GM12878 (cell line): ENCODE results near the gene SSBP3. TPM values are rescaled to one million over a fixed set of nuclear protein-coding genes. Genes with fewer than 3 reads are reported as not detected.

Source experiments
- BMI1 ChIP-seq: fragments of 450-650 bp; IDR thresholded peaks from 2 replicates; pipeline ENCODE4 v1.6.1; 2016; ENCODE audit warnings: mild to moderate bottlenecking, moderate library complexity, borderline replicate concordance
- CBX5 ChIP-seq: sonication (generic); IDR thresholded peaks from 2 replicates; pipeline ENCODE4 v1.6.1; 2016; ENCODE audit warnings: low read depth, moderate library complexity, mild to moderate bottlenecking, inconsistent platforms
- CREB1 ChIP-seq: IDR thresholded peaks from 2 replicates; pipeline ENCODE4 v1.6.1; 2012; ENCODE audit warnings: low read depth, mild to moderate bottlenecking, inconsistent platforms
- ETV6 ChIP-seq, 2 experiments: fragments of 450-650 bp in 1 of 2; IDR thresholded peaks in 1 of 2; conservative IDR thresholded peaks in 1 of 2; 2 replicates each; pipeline ENCODE4 v1.6.1; 2014; ENCODE audit warnings: antibody characterized with exemption in 1 of 2, borderline replicate concordance in 1 of 2, low read depth in 1 of 2, mild to moderate bottlenecking in 1 of 2, moderate library complexity in 1 of 2
- HCFC1 ChIP-seq: fragments of 150-350 bp; IDR thresholded peaks from 2 replicates; pipeline ENCODE4 v1.6.1; 2014; ENCODE audit warnings: low read length
- HDAC6 ChIP-seq: fragments of 200-600 bp; sonication (generic); IDR thresholded peaks from one replicate; pipeline ENCODE4 v1.8.0; 2017; ENCODE audit warnings: antibody characterized with exemption; ENCODE audit not compliant: unreplicated experiment
- IKZF2 ChIP-seq, 2 experiments: fragments of 450-650 bp; IDR thresholded peaks; 2 replicates each; pipeline ENCODE4 v1.6.1; 2017; ENCODE audit warnings: mild to moderate bottlenecking in 2 of 2, moderate library complexity in 2 of 2
- NFYA ChIP-seq: IDR thresholded peaks from 2 replicates; pipeline ENCODE4 v1.6.1; 2011; ENCODE audit warnings: low read depth, mild to moderate bottlenecking, low read length, improper control_type of control experiment, borderline replicate concordance
- NR2C2 ChIP-seq: IDR thresholded peaks from 2 replicates; pipeline ENCODE4 v1.6.1; 2011; ENCODE audit warnings: borderline replicate concordance, low read depth; ENCODE audit not compliant: control insufficient read depth, insufficient read length
- POLR2A ChIP-seq: IDR thresholded peaks from 2 replicates; pipeline ENCODE4 v1.6.1; 2011; ENCODE audit warnings: low read depth, mild to moderate bottlenecking, low read length
- RUNX3 ChIP-seq: IDR thresholded peaks from 2 replicates; pipeline ENCODE4 v1.6.1; 2012; ENCODE audit warnings: low read length, inconsistent platforms
- SP1 ChIP-seq: IDR thresholded peaks from one replicate; pipeline ENCODE4 v1.6.1; 2011; ENCODE audit warnings: low read depth, low read length
- SREBF1 ChIP-seq: IDR thresholded peaks from 2 replicates; pipeline ENCODE4 v1.6.1; 2012; ENCODE audit warnings: mild to moderate bottlenecking, low read length
- SUZ12 ChIP-seq: fragments of 200-600 bp; sonication (generic); IDR thresholded peaks from one replicate; pipeline ENCODE4 v1.6.1; 2018; ENCODE audit warnings: antibody characterized with exemption, mild to moderate bottlenecking; ENCODE audit not compliant: unreplicated experiment
- polyA plus RNA-seq, 11 experiments: library from polyadenylated mRNA; depleted of rRNA in 4 of 11; unstranded in 6 of 11; stranded (reverse) in 5 of 11; fragments of >200 nt; fragmentation: Nextera tagmentation in 4 of 11; fragmentation: Illumina TruSeq in 1 of 11; extraction: Ambion mirVana in 4 of 11; extraction: Trizol in 1 of 11; gene quantifications; 1 replicate in 1 of 11; 2 replicates in 10 of 11; pipeline versions ENCODE4 v1.2.1 to v1.2.3, GENCODE V29; 2011 to 2016; ENCODE audit warnings: inconsistent platforms in 2 of 11, missing spikeins in 2 of 11, low read depth in 1 of 11
- total RNA-seq, 4 experiments: library from RNA; depleted of rRNA in 3 of 4; stranded (reverse); fragments of >200 nt in 3 of 4; fragmentation: Illumina TruSeq in 1 of 4; extraction: Trizol in 1 of 4; gene quantifications; 2 replicates each; pipeline versions ENCODE4 v1.2.1 to v1.2.3, GENCODE V29; 2013 to 2021
- TF ChIP-seq, protein P1 (sequence below): fragments of 450-650 bp; formaldehyde crosslinking; IDR thresholded peaks from 2 replicates; pipeline ENCODE4 v1.4.0; 2022; ENCODE audit warnings: mild to moderate bottlenecking, moderate library complexity
- TF ChIP-seq, protein P2 (sequence below): fragments of 450-650 bp; IDR thresholded peaks from 2 replicates; pipeline ENCODE4 v1.6.1; 2017; ENCODE audit warnings: mild to moderate bottlenecking, low read depth, inconsistent platforms; ENCODE audit not compliant: poor library complexity, severe bottlenecking
- TF ChIP-seq, protein P3 (sequence below): IDR thresholded peaks from 2 replicates; pipeline ENCODE4 v1.6.1; 2012; ENCODE audit warnings: mild to moderate bottlenecking, low read depth, low read length
- TF ChIP-seq, protein P4 (sequence below): fragments of 450-650 bp; IDR thresholded peaks from 2 replicates; pipeline ENCODE4 v1.6.1; 2017; ENCODE audit warnings: borderline replicate concordance
- TF ChIP-seq, protein P5 (sequence below): IDR thresholded peaks from 2 replicates; pipeline ENCODE4 v1.6.1; 2012; ENCODE audit warnings: low read length, inconsistent platforms

SSBP3 gene
- total and polyA plus RNA-seq, 10 of the 15 experiments (the other 5 are each of a cell fraction or from before 2014, with no cell fraction given) = 4.1 to 51.7 (median 17.1) TPM

DNA sequence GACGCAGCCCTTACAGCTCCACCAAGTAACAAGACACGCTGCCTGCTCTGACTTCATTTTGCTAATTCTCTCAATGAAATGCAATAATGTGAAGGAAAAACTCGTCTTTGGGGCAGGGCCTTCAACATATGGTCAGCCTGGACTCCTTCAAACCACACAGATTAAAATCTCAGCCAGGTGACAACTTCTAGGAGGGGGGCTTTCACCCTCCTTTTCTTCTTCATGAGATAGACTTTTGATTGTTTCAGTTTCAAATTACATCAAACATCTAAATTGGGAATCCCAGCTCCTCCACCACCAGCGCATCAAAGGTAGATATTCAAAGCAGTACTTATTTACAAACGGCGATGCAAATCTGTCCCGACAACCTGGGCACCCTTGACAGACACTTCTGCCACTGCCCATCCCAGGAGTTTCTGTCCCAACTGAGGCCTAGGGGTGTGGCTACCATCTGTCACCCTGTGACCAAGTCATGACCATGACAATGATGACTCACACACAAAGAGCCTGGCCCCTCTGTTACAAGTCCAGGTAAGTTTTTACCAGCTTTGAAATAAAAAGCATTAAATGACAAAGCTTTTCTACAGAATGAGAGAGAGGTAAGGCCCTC lies 29.7 kb downstream of the SSBP3 start (continued):
- TF ChIP-seq NR2C2 = no peak
- TF ChIP-seq CREB1 = peak; percentile 65; the same call in 1 of the 2 replicates
- TF ChIP-seq RUNX3 = peak; percentile 85
- no peak for TF ChIP-seq POLR2A
- TF ChIP-seq, protein P1, sequence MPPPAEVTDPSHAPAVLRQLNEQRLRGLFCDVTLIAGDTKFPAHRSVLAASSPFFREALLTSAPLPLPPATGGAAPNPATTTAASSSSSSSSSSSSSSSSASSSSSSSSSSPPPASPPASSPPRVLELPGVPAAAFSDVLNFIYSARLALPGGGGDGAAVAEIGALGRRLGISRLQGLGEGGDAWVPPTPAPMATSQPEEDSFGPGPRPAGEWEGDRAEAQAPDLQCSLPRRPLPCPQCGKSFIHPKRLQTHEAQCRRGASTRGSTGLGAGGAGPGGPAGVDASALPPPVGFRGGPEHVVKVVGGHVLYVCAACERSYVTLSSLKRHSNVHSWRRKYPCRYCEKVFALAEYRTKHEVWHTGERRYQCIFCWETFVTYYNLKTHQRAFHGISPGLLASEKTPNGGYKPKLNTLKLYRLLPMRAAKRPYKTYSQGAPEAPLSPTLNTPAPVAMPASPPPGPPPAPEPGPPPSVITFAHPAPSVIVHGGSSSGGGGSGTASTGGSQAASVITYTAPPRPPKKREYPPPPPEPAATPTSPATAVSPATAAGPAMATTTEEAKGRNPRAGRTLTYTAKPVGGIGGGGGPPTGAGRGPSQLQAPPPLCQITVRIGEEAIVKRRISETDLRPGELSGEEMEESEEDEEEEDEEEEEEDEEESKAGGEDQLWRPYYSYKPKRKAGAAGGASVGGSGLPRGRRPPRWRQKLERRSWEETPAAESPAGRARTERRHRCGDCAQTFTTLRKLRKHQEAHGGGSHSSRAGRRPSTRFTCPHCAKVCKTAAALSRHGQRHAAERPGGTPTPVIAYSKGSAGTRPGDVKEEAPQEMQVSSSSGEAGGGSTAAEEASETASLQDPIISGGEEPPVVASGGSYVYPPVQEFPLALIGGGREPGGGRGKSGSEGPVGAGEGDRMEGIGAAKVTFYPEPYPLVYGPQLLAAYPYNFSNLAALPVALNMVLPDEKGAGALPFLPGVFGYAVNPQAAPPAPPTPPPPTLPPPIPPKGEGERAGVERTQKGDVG (CRISPR knock-in tag) = no peak
- TF ChIP-seq ETV6 (conservative IDR thresholded peaks at IDR 0.05 in 1 of 2, IDR thresholded peaks at IDR 0.05 in 1 of 2; ENCODE audit: borderline replicate concordance in 1 of 2, low read depth in 1 of 2) = no peak
- no peak for TF ChIP-seq SUZ12
- TF ChIP-seq, protein P2, sequence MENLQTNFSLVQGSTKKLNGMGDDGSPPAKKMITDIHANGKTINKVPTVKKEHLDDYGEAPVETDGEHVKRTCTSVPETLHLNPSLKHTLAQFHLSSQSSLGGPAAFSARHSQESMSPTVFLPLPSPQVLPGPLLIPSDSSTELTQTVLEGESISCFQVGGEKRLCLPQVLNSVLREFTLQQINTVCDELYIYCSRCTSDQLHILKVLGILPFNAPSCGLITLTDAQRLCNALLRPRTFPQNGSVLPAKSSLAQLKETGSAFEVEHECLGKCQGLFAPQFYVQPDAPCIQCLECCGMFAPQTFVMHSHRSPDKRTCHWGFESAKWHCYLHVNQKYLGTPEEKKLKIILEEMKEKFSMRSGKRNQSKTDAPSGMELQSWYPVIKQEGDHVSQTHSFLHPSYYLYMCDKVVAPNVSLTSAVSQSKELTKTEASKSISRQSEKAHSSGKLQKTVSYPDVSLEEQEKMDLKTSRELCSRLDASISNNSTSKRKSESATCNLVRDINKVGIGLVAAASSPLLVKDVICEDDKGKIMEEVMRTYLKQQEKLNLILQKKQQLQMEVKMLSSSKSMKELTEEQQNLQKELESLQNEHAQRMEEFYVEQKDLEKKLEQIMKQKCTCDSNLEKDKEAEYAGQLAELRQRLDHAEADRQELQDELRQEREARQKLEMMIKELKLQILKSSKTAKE = peak; percentile 81
- TF ChIP-seq CBX5 = no peak
- TF ChIP-seq, protein P3, sequence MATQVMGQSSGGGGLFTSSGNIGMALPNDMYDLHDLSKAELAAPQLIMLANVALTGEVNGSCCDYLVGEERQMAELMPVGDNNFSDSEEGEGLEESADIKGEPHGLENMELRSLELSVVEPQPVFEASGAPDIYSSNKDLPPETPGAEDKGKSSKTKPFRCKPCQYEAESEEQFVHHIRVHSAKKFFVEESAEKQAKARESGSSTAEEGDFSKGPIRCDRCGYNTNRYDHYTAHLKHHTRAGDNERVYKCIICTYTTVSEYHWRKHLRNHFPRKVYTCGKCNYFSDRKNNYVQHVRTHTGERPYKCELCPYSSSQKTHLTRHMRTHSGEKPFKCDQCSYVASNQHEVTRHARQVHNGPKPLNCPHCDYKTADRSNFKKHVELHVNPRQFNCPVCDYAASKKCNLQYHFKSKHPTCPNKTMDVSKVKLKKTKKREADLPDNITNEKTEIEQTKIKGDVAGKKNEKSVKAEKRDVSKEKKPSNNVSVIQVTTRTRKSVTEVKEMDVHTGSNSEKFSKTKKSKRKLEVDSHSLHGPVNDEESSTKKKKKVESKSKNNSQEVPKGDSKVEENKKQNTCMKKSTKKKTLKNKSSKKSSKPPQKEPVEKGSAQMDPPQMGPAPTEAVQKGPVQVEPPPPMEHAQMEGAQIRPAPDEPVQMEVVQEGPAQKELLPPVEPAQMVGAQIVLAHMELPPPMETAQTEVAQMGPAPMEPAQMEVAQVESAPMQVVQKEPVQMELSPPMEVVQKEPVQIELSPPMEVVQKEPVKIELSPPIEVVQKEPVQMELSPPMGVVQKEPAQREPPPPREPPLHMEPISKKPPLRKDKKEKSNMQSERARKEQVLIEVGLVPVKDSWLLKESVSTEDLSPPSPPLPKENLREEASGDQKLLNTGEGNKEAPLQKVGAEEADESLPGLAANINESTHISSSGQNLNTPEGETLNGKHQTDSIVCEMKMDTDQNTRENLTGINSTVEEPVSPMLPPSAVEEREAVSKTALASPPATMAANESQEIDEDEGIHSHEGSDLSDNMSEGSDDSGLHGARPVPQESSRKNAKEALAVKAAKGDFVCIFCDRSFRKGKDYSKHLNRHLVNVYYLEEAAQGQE = no peak
- TF ChIP-seq HCFC1 = no peak
- peak; percentile 46 to 62; a peak in 3 of 4 replicates for TF ChIP-seq IKZF2 (IDR thresholded peaks at IDR 0.05)
- TF ChIP-seq HDAC6 = no peak
- TF ChIP-seq BMI1 = no peak
- TF ChIP-seq, protein P4, sequence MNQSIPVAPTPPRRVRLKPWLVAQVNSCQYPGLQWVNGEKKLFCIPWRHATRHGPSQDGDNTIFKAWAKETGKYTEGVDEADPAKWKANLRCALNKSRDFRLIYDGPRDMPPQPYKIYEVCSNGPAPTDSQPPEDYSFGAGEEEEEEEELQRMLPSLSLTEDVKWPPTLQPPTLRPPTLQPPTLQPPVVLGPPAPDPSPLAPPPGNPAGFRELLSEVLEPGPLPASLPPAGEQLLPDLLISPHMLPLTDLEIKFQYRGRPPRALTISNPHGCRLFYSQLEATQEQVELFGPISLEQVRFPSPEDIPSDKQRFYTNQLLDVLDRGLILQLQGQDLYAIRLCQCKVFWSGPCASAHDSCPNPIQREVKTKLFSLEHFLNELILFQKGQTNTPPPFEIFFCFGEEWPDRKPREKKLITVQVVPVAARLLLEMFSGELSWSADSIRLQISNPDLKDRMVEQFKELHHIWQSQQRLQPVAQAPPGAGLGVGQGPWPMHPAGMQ = no peak
- TF ChIP-seq, protein P5, sequence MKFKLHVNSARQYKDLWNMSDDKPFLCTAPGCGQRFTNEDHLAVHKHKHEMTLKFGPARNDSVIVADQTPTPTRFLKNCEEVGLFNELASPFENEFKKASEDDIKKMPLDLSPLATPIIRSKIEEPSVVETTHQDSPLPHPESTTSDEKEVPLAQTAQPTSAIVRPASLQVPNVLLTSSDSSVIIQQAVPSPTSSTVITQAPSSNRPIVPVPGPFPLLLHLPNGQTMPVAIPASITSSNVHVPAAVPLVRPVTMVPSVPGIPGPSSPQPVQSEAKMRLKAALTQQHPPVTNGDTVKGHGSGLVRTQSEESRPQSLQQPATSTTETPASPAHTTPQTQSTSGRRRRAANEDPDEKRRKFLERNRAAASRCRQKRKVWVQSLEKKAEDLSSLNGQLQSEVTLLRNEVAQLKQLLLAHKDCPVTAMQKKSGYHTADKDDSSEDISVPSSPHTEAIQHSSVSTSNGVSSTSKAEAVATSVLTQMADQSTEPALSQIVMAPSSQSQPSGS = peak; percentile 79; the same call in 1 of the 2 replicates
- TF ChIP-seq NFYA = no peak
- peak; percentile 51 for TF ChIP-seq SP1
- no peak for TF ChIP-seq SREBF1
